Natural killer cell treated with Interleukin-12 subunit alpha and Interleukin-12 subunit beta and Interleukin-15 and Interleukin-18, amount 100 ng/mL, for 72 hours (primary cell): ENCODE measurements around the gene DHX32. TPM values are rescaled to one million over a fixed set of nuclear protein-coding genes. Genes with fewer than 3 reads are reported as not detected.
"Not testable (repeated sequence)": the region's sequence is repeated elsewhere in the genome, so short reads cannot be mapped to it uniquely, and the experiment has no call there.

ENCODE experiments used
- ATAC-seq, 2 donors: fragments of 150-1000 bp; cut with Tn5 transposase in 1 of 2; sonication (Bioruptor Pico), chemical (Tn5 transposase) in 1 of 2; 2 replicates each; pipeline ENCODE4 v1.10.0; 2021
- DNase-seq: peaks from one replicate; pipeline ENCODE4 v3.0.0; 2022; ENCODE audit warnings: low spot score
- H3K27ac Mint-ChIP-seq, 2 donors: 1 replicate in 1 of 2; 2 replicates in 1 of 2; pipeline ENCODE4 v1.8.0; 2022; ENCODE audit warnings: mixed read lengths in 2 of 2, mild to moderate bottlenecking in 1 of 2, moderate library complexity in 1 of 2
- H3K27me3 Mint-ChIP-seq, 2 donors: 1 replicate in 1 of 2; 2 replicates in 1 of 2; pipeline ENCODE4 v1.8.0; 2022; ENCODE audit warnings: mixed read lengths in 2 of 2
- H3K36me3 Mint-ChIP-seq: one replicate; pipeline ENCODE4 v1.8.0; 2022; ENCODE audit warnings: mixed read lengths
- H3K4me1 Mint-ChIP-seq, 2 donors: 1 replicate in 1 of 2; 2 replicates in 1 of 2; pipeline ENCODE4 v1.8.0; 2022; ENCODE audit warnings: low read depth in 2 of 2, mixed read lengths in 2 of 2, mild to moderate bottlenecking in 1 of 2
- H3K4me3 Mint-ChIP-seq: one replicate; pipeline ENCODE4 v1.8.0; 2022; ENCODE audit warnings: mixed read lengths
- H3K9me3 Mint-ChIP-seq: 2 replicates; pipeline ENCODE4 v1.8.0; 2022; ENCODE audit warnings: mixed read lengths
- total RNA-seq, 2 donors: library from RNA; stranded (reverse); gene quantifications; one replicate each; pipeline ENCODE4 v1.2.3, GENCODE V29; 2022

Gene DHX32
- total RNA-seq, 2 donors from 2014 or later = 25.8 to 28.8 TPM

GRCh38 chr10:125907598-125907997 lies 26.5 kb upstream of the DHX32 start:
- H3K9me3 Mint-ChIP-seq, H3K4me1 Mint-ChIP-seq, H3K4me3 Mint-ChIP-seq, DNase-seq, H3K27ac Mint-ChIP-seq, H3K27me3 Mint-ChIP-seq, ATAC-seq, H3K36me3 Mint-ChIP-seq: not testable (repeated sequence)

- not testable (repeated sequence) for H3K27ac Mint-ChIP-seq, H3K4me3 Mint-ChIP-seq, DNase-seq, H3K27me3 Mint-ChIP-seq, ATAC-seq, H3K36me3 Mint-ChIP-seq, H3K4me1 Mint-ChIP-seq, H3K9me3 Mint-ChIP-seq
Observed at GRCh38 chr10:125905069-125905994, 24.2 kb upstream of the DHX32 start.

- H3K36me3 Mint-ChIP-seq, H3K27ac Mint-ChIP-seq, H3K4me1 Mint-ChIP-seq, H3K9me3 Mint-ChIP-seq, H3K4me3 Mint-ChIP-seq, DNase-seq, ATAC-seq: not testable (repeated sequence)
- H3K27me3 Mint-ChIP-seq = peaks cover 10 to 13% of the 10 kb centered on the region in 2 donors
Observed at GRCh38 chr10:125903135-125903640, 22.1 kb upstream of the DHX32 start.

- not testable (repeated sequence) for ATAC-seq, H3K4me1 Mint-ChIP-seq, H3K4me3 Mint-ChIP-seq, DNase-seq, H3K27ac Mint-ChIP-seq, H3K9me3 Mint-ChIP-seq
- Mint-ChIP-seq H3K36me3 (peaks cover 10% of the 10 kb centered on the region), H3K27me3 (peaks cover 7 to 14% of the 10 kb centered on the region in 2 donors)
Observed at GRCh38 chr10:125900963-125901362, 19.9 kb upstream of the DHX32 start.

GRCh38 chr10:125897317-125897716 lies 16.2 kb upstream of the DHX32 start:
- ATAC-seq, H3K9me3 Mint-ChIP-seq, H3K36me3 Mint-ChIP-seq, DNase-seq: not testable (repeated sequence)
- peak overlapping the region; percentile 38 to 82 for H3K27ac Mint-ChIP-seq
- peak overlapping the region; percentile 88 for H3K4me3 Mint-ChIP-seq
- peaks cover 7 to 13% of the 10 kb centered on the region in 2 donors for H3K27me3 Mint-ChIP-seq
- H3K4me1 Mint-ChIP-seq = peaks cover 11 to 13% of the 10 kb centered on the region in 2 donors

- peak within 1 kb of the TSS; percentile 69 to 85 for H3K27ac Mint-ChIP-seq
- H3K9me3 Mint-ChIP-seq, H3K36me3 Mint-ChIP-seq, H3K27me3 Mint-ChIP-seq: not testable (repeated sequence)
- H3K4me1 Mint-ChIP-seq = peaks cover 11 to 13% of the 10 kb centered on the region in 2 donors
- peak within 1 kb of the TSS; percentile 93 for H3K4me3 Mint-ChIP-seq
- DNase-seq (peak; percentile 90), ATAC-seq (peak; percentile 90 to 94)
Observed at GRCh38 chr10:125896088-125896934, 15.2 kb upstream of the DHX32 start, which contains the start of gene FANK1. Gene FANK1 (plus strand): TSS chr10:125896564. CDS start chr10:125896643, 79 bp downstream.

- Mint-ChIP-seq H3K27ac (peak overlapping the region; percentile 69 to 85), H3K4me1 (peaks cover 11 to 13% of the 10 kb centered on the region in 2 donors), H3K4me3 (peak overlapping the region; percentile 93)
- H3K27me3 Mint-ChIP-seq, H3K36me3 Mint-ChIP-seq, H3K9me3 Mint-ChIP-seq: not testable (repeated sequence)
- ATAC-seq (peak; percentile 77 to 79), DNase-seq (peak; percentile 74)
Observed at GRCh38 chr10:125895130-125896087, 14.3 kb upstream of the DHX32 start.

- DNase-seq, H3K27ac Mint-ChIP-seq, H3K4me3 Mint-ChIP-seq, ATAC-seq, H3K36me3 Mint-ChIP-seq, H3K27me3 Mint-ChIP-seq, H3K9me3 Mint-ChIP-seq: not testable (repeated sequence)
- peaks cover 11 to 13% of the 10 kb centered on the region in 2 donors for H3K4me1 Mint-ChIP-seq
Observed at GRCh38 chr10:125894176-125894575, 13.1 kb upstream of the DHX32 start.

- not testable (repeated sequence) for H3K36me3 Mint-ChIP-seq, H3K27me3 Mint-ChIP-seq, ATAC-seq, H3K4me3 Mint-ChIP-seq, DNase-seq, H3K27ac Mint-ChIP-seq, H3K9me3 Mint-ChIP-seq
- peaks cover 11 to 13% of the 10 kb centered on the region in 2 donors for H3K4me1 Mint-ChIP-seq
Observed at GRCh38 chr10:125892402-125892801, 11.3 kb upstream of the DHX32 start.

GRCh38 chr10:125889441-125889840 lies 8.3 kb upstream of the DHX32 start:
- not testable (repeated sequence) for H3K27ac Mint-ChIP-seq, H3K4me1 Mint-ChIP-seq, H3K27me3 Mint-ChIP-seq, H3K4me3 Mint-ChIP-seq, H3K36me3 Mint-ChIP-seq, DNase-seq, H3K9me3 Mint-ChIP-seq
- peak in 1 of 2 donors; percentile 13 for ATAC-seq

GRCh38 chr10:125886914-125887512 lies 5.9 kb upstream of the DHX32 start:
- Mint-ChIP-seq H3K4me3 (no peak overlapping the region), H3K27ac (no peak overlapping the region), H3K4me1 (peaks cover 0 to 3% of the 10 kb centered on the region in 2 donors), H3K27me3 (no peaks in the 10 kb centered on the region), H3K36me3 (no peaks in the 10 kb centered on the region), H3K9me3 (no peaks in the 10 kb centered on the region)
- ATAC-seq (no peak), DNase-seq (no peak)

- Mint-ChIP-seq H3K9me3 (no peaks in the 10 kb centered on the region), H3K4me1 (peaks cover 0 to 3% of the 10 kb centered on the region in 2 donors), H3K36me3 (peaks cover 10% of the 10 kb centered on the region), H3K27me3 (no peaks in the 10 kb centered on the region), H3K4me3 (no peak overlapping the region), H3K27ac (no peak overlapping the region)
- no peak for DNase-seq
- no peak for ATAC-seq
Observed at GRCh38 chr10:125883211-125883610, 2.1 kb upstream of the DHX32 start.
